GM21360 (cell line): ENCODE data around the gene RERG.

ENCODE experiments used
- ATAC-seq: cut with Tn5 transposase; IDR thresholded peaks from one replicate; pipeline ENCODE4 v1.9.1; 2021; ENCODE audit warnings: mild to moderate bottlenecking, moderate library complexity; ENCODE audit not compliant: unreplicated experiment

RERG gene

GRCh38 chr12:15192720-15193119 lies 28.5 kb downstream of the RERG start:
- no peak for ATAC-seq

- no peak for ATAC-seq
These were observed 33.1 kb downstream of the RERG start for GRCh38 chr12:15188127-15188526.

DNA sequence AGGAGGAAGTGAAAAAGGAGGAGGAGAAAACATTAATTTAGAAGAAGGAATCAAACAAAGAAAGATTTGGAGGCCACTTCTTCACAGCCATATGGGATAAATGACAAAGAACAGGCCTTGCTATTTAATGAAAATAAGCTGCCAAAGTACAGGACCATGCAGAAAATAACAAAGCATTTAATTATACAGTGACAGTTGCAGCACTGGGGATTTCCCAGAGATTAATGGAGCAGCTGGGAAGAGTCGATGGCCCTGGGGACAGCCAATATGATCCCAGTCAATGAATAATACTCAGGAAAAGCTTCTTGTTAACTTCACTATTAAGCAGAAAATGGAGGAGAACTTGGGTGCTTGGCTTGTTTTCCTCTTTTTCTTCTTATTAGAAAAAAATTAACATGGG lies 34.6 kb downstream of the RERG start:
- no peak for ATAC-seq

- ATAC-seq, result no peak
These were observed 36.7 kb downstream of the RERG start for GRCh38 chr12:15184484-15184883.

DNA sequence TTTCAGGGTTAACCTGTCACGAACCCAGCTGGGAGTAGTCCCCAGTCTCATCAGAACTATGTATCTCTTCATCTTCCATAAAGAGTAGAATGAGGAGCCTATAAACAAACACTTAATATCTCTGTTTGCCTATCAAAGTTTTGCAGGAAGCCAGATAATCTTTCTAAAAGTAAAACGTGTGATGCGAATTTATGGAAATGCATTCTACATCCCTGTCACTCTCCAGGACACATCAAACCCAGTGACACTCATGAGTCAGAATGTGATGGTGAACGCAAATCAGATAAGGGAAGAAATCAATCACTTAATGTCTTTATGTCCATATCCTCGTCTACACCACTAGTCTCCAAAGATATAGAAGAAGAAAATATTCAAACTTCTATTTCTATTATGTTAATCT lies 37.4 kb downstream of the RERG start:
- no peak for ATAC-seq

GRCh38 chr12:15181017-15181683 lies 40.1 kb downstream of the RERG start:
- ATAC-seq, result no peak

GRCh38 chr12:15180325-15180724 lies 40.9 kb downstream of the RERG start:
- ATAC-seq, result no peak

- no peak for ATAC-seq
These were observed 41.5 kb downstream of the RERG start for GRCh38 chr12:15179672-15180071.

DNA sequence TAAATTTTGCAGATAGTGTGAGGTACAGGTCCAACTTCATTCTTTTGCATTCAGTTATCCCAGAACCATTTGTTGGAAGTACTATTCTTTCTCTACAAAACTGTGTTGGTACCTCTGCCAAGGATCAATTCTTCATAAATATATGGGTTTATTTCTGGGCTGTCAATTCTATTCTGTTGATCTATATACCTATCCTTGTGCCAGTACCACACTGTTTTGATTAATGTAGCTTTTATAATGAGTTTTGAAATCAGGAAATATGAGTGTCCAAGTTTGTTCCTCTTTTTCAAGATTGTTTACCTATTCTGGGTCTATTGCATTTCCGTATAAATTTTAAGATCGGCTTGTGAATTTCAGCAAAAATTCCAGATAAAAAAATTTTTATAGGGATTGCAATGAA lies 48.1 kb downstream of the RERG start:
- no peak for ATAC-seq

- ATAC-seq, result no peak
These were observed 49.0 kb downstream of the RERG start for GRCh38 chr12:15172060-15172822.

DNA sequence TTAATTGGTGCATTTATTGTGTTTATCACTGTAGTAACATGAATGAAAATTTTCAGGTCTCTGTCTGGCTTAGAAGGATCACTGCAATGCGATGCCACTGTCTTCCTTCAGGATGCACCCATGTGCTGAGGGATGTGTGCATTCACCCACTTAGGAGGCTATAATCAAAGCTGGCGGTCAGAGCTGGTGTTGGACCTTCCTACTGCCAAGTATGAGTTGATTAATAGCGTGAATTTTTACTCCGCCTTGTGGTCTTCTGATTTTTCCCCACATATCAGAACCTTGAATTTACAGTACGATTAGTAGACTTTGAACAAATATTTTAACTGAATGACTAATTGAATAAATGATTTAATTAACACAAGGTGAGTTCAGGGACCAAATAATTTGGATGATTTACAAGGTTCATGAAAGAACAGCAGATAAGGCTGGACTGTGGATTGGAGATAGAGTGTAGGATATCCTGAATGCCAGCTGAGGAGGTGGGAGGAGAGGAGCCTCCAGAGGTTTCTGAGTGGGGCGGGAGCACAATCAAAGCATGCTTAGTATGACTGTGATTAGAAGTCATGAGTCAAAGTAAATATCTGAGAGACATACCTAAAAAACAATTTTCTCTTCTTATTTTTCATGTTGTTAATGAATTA lies 50.1 kb downstream of the RERG start:
- no peak for ATAC-seq

DNA sequence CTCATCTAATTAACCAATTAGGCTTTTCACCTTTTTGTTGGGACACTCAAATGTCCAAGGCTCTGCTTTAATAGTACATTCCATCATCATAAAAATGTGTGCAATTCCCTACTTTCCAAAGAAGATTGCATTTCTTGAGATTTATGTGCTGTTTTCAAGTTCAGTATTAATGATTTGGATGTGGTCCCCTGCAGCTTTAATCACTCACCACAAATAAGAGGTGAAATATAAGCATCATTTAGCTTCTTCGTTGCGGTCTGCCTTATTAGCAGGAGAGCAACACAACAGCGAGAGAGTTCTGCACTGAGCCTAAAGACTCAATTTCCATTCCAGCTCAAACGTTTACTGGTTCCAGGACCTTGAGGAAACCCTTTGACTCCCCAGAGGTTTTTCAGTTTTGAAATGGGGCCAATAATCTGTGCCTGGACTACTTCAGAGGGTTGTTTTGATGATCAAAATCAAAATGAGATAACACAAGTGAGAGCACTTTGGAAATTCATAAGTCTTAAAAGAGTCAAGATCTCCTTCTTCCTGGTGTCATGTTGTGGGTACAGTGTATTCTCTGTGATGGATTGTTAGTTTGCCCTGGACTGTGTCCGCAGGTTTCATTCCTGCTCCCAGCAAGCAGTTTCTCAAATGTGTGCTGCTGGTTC lies 53.1 kb downstream of the RERG start:
- ATAC-seq, result no peak

- ATAC-seq, result no peak
These were observed 56.1 kb downstream of the RERG start for GRCh38 chr12:15165012-15165659.

DNA sequence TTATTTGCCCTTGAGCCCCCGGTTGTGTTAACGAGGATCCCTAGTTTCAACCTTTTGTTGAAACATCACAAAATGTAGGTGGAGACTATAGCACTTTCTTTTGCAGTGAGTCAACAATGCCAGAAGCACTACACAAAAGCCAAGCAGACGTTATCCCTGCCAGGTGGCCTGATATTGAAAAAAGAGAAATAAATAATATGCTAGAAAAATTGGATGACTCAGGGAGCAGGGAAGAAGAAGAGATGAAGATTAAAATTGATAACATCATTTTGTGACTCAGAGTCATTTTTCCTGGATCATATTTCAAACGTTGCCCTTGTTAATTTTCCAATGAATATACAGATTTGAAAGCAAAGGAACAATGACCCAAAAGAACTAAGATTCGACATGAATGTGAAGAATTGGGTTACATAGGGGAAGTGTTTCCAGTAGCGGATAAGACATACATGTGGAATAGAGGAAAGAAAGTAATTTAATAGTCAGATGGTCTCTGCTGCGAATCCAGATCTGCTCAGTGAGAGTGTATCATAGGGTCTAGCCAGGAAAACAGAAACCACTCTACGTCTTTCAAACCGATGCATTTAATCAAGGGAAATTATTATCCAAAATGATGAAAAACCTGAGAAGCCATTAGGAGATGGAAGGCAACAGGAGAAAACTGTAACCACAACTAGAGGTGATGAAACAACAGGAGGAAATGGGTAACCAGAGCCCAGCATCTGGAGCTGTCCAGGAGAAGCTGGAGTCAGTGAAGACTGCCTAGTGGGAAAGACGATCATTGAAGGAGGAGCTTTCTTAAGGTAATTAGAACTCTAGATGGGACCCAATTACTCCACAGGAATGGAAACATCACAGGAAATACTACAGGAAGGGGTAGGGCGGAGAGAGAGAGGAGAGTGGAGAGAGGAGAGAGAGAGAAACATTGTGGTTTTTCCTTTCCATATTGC lies 57.9 kb downstream of the RERG start:
- ATAC-seq, result no peak

DNA sequence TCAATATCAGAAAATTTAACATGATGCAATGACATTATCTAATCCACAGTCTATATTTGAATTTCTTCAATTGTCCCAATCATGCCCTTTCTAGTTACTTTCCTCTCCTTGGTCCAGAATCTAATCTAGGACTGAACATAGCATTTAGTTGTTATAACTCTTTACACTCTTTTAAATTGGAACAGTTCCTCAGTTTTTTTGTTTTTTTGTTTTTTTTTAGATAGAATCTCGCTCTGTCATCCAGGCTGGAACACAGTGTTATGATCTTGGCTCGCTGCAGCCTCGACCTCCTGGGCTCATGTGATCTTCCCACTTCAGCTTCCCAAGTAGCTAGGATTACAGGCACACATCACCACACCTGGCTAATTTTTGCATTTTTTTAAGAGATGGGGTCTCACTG lies 63.1 kb downstream of the RERG start:
- ATAC-seq, result no peak

DNA sequence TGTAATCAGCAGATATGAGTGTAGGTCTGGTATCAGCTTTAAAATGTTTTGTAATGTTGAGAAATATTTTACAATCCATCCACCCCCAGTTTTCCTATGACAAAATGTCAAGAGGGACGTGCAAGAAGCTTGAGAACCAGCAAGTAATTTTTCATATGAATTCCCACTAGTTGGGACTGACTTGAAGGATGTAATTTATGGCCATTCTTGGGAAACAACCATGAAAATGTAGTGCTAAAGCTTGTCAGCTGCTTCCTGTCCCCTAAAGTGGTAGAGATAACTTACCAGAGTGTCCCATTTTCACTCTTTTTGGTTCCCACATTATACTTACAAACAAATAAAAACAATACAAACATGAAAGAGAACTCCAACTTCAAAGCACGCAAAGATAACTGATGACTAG lies 63.9 kb downstream of the RERG start:
- ATAC-seq, result no peak

- no peak for ATAC-seq
These were observed 65.9 kb downstream of the RERG start for GRCh38 chr12:15155271-15155670.

DNA sequence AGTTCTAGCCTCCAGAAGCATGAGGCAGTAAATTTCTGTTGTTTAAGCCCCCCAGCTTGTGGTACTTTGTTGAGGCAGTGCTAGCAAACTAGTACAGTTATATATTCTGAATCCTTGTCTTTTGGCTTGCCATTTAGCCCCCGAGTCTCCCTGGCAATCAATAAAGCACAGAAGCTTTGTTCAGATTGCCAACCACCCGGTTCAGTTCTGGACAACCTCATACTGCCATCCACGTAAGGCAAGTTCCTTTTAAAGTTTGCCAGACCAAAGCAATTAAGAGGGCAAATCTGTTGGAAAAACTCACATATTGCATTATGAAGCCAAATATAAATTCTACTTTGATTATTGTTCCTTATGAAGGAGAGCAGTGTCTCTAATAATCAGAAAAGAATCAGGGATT lies 67.1 kb downstream of the RERG start:
- no peak for ATAC-seq

- no peak for ATAC-seq
These were observed 68.3 kb downstream of the RERG start for GRCh38 chr12:15152868-15153267.

GRCh38 chr12:15152456-15152855 lies 68.8 kb downstream of the RERG start:
- ATAC-seq, result no peak
